ENCODE results near the gene CD5L.

GRCh38 chr1:157842939-157843338 lies 1.3 kb upstream of the CD5L start:
- TF ChIP-seq EZH2 (IDR thresholded peaks at IDR 0.05) (no peak), CTCF (IDR thresholded peaks at IDR 0.05) (no peak)
